Mesenchymal stem cell (in vitro differentiated cells and primary cell): ENCODE results near the gene RMI2.

Source experiments
- DNase-seq: peaks from one replicate; pipeline ENCODE4 v3.0.0-alpha.2; 2013
- H2AFZ ChIP-seq: one replicate; pipeline ENCODE4 v1.6.1; 2013; ENCODE audit warnings: low read depth, mild to moderate bottlenecking, control low read depth, inconsistent platforms, low read length, moderate library complexity
- H2AK5ac ChIP-seq: 2 replicates; pipeline ENCODE4 v1.6.1; 2013; ENCODE audit warnings: low read length, moderate library complexity, mild to moderate bottlenecking, inconsistent platforms; ENCODE audit not compliant: severe bottlenecking
- H2BK120ac ChIP-seq: one replicate; pipeline ENCODE4 v1.6.1; 2013; ENCODE audit warnings: low read depth, mild to moderate bottlenecking, inconsistent platforms, low read length, moderate library complexity
- H2BK12ac ChIP-seq, 2 experiments: one replicate each; pipeline ENCODE4 v1.6.1; 2013; ENCODE audit warnings: inconsistent platforms in 2 of 2, low read length in 2 of 2, mild to moderate bottlenecking in 2 of 2, moderate library complexity in 2 of 2, control low read depth in 1 of 2
- H2BK15ac ChIP-seq: one replicate; pipeline ENCODE4 v1.6.1; 2013; ENCODE audit warnings: mild to moderate bottlenecking, low read depth, inconsistent platforms; ENCODE audit not compliant: poor library complexity, severe bottlenecking
- H2BK5ac ChIP-seq: 2 replicates; pipeline ENCODE4 v1.6.1; 2013; ENCODE audit warnings: low read depth, mild to moderate bottlenecking, low read length, control low read depth, inconsistent platforms; ENCODE audit not compliant: poor library complexity, severe bottlenecking
- H3K14ac ChIP-seq, 2 experiments: one replicate each; pipeline ENCODE4 v1.6.1; 2013; ENCODE audit warnings: inconsistent platforms in 2 of 2, low read length in 2 of 2, control low read depth in 1 of 2, mild to moderate bottlenecking in 1 of 2, moderate library complexity in 1 of 2
- H3K18ac ChIP-seq, 2 experiments: one replicate each; pipeline ENCODE4 v1.6.1; 2013; ENCODE audit warnings: inconsistent platforms in 2 of 2, low read length in 2 of 2, control low read depth in 1 of 2, low read depth in 1 of 2, mild to moderate bottlenecking in 1 of 2
- H3K23ac ChIP-seq, 2 experiments: one replicate each; pipeline ENCODE4 v1.6.1; 2013; ENCODE audit warnings: inconsistent platforms in 2 of 2, low read length in 2 of 2, mild to moderate bottlenecking in 2 of 2, moderate library complexity in 2 of 2, control low read depth in 1 of 2
- H3K27ac ChIP-seq: 2 replicates; pipeline ENCODE4 v1.5.1; 2013; ENCODE audit warnings: mild to moderate bottlenecking, moderate library complexity, low read length, control low read depth, inconsistent platforms; ENCODE audit not compliant: poor library complexity, severe bottlenecking
- H3K27me3 ChIP-seq, 2 experiments: 2 replicates each; pipeline versions ENCODE4 v1.6.1 to v1.7.0; 2013; ENCODE audit warnings: low read length in 2 of 2, mild to moderate bottlenecking in 2 of 2, moderate library complexity in 2 of 2, control low read depth in 1 of 2, inconsistent platforms in 1 of 2; ENCODE audit not compliant: control insufficient read depth in 1 of 2, insufficient read depth in 1 of 2
- H3K36me3 ChIP-seq, 2 experiments: 2 replicates each; pipeline versions ENCODE4 v1.6.1 to v1.7.0; 2013; ENCODE audit warnings: low read length in 2 of 2, control low read depth in 1 of 2, inconsistent platforms in 1 of 2, low read depth in 1 of 2, mild to moderate bottlenecking in 1 of 2; ENCODE audit not compliant: insufficient read depth in 2 of 2, control insufficient read depth in 1 of 2
- H3K4ac ChIP-seq, 2 experiments: one replicate each; pipeline ENCODE4 v1.6.1; 2013; ENCODE audit warnings: inconsistent platforms in 2 of 2, low read length in 2 of 2, mild to moderate bottlenecking in 2 of 2, moderate library complexity in 2 of 2, control low read depth in 1 of 2, low read depth in 1 of 2
- H3K4me1 ChIP-seq: 2 replicates; pipeline ENCODE4 v1.6.1; 2013; ENCODE audit warnings: low read depth, low read length, control low read depth; ENCODE audit not compliant: control insufficient read depth, insufficient read depth
- H3K4me2 ChIP-seq: 2 replicates; pipeline ENCODE4 v1.6.1; 2013; ENCODE audit warnings: low read length, mild to moderate bottlenecking, inconsistent platforms; ENCODE audit not compliant: poor library complexity, severe bottlenecking
- H3K4me3 ChIP-seq, 2 experiments: 2 replicates each; pipeline versions ENCODE4 v1.5.1 to v1.7.0; 2013; ENCODE audit warnings: low read length in 2 of 2, mild to moderate bottlenecking in 2 of 2, control low read depth in 1 of 2, low read depth in 1 of 2; ENCODE audit not compliant: insufficient read depth in 1 of 2
- H3K79me1 ChIP-seq: replicated peaks from 2 replicates; pipeline ENCODE4 v1.6.1; 2013; ENCODE audit warnings: mild to moderate bottlenecking, control low read depth, low read length, inconsistent platforms; ENCODE audit not compliant: poor library complexity, severe bottlenecking
- H3K9ac ChIP-seq: 2 replicates; pipeline ENCODE4 v1.7.0; 2013; ENCODE audit warnings: mild to moderate bottlenecking, low read length, moderate library complexity
- H3K9me3 ChIP-seq: 2 replicates; pipeline ENCODE4 v1.7.0; 2013; ENCODE audit warnings: mild to moderate bottlenecking, low read length; ENCODE audit not compliant: control insufficient read depth
- H4K8ac ChIP-seq: one replicate; pipeline ENCODE4 v1.6.1; 2013; ENCODE audit warnings: inconsistent platforms, mild to moderate bottlenecking, low read length, moderate library complexity
- H4K91ac ChIP-seq: one replicate; pipeline ENCODE4 v1.6.1; 2013; ENCODE audit warnings: mild to moderate bottlenecking, low read length, inconsistent platforms
- WGBS: methylation state at CpG from one replicate; pipeline ENCODE4 v1.1.7; 2013; ENCODE audit warnings: mixed read lengths; 5-methylcytosine and 5-hydroxymethylcytosine counted together

The RMI2 gene

DNA sequence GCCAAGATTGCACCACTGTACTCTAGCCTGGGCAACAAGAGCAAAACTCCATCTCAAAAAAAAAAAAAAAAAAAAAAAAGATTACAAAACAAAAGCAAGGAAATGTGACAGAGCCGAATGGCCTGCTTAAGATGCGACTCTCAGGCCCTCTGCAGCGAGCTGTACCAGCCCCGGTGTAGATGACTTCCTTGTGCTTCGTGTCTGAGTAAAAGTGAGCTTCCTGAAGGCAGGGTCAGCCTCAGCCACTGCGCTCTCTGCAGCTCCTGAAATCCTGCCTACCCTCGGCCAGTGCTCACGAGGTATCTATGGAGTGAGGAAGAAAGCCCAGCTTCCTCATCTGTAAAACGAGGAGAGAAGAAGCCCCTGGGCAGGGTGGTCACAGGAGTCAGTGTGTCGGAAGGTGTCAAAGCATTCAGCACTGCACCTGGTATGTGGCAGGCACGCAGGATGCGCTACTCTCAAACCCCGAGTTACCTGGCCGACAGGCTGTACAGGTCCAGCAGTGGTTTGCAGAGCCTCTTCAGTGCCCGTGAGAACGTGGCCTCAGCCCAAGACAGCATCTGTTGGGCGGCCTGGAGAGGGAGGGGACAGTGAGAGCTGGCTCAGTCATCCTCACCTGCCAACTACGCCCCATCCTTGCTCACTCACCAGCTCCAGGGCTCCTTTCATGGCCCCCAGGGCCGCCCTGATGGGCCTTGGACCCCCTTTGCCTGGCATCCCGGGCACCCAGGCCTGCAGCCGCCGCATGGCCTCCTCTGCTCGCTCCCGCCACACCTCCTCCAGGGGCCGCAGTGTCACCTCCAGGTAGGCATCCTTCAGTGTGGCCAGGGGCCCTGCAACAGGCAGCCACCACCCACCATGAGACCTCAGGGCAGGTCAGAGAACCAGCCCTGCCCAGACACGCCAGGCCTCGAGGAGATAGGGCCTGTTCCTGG lies 44.6 kb downstream of the RMI2 start:
- no peaks in the 10 kb centered on the region for H3K9me3 ChIP-seq

DNA sequence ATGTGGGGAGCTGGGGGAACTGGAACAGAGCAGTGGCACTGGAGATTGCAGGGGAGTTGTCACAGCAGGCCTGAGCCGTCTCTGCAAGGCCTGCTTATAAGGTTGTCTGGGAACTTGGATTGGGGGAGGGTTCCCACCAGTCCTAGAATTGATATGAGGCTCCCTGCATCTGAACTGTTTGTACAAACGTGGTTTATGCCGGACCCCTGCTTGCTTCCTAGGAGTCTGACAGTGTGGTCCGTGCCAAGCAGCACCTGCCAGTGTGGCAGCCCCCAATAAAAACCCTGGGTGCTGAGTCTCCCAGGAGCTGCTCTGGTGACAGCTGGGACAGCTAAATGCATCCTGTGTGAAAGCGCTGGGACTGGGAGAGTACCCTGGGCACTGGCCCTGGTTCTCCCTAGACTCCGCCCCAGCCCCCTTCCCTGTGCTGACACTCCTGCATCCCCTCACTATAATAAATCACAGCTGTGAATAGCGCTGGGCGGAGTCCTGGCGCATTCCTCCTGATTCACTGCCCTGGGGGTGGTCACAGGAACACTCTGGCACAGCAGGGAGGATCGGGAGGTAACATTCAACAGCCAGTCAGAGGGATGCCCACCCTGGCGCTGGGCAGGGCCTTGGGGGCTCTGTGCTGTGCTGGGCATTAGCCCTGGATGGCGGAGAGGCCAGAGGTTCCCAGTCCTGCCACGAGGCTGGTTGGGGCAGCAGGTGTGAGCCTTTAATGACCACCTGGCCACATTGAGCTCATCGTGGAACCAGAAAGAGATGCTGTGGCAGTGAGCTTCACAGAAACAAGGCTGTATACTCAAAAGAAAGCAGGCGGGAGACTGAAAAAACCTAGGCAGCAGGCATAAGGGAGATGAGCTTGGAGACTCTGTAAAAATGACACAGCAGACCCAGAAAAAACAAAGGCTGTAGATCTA lies 45.6 kb downstream of the RMI2 start:
- Histone ChIP-seq H2AFZ (no peak overlapping the region), H3K4me1 (peaks cover 17% of the 10 kb centered on the region), H3K9me3 (no peaks in the 10 kb centered on the region), H3K36me3 (no peaks in the 10 kb centered on the region), H3K14ac (peak overlapping the region in 1 of 2 experiments; percentile 19), H3K23ac (no peak overlapping the region), H4K91ac (no peak overlapping the region), H4K8ac (no peak overlapping the region), H2BK120ac (no peak overlapping the region), H3K27ac (no peak overlapping the region), H3K4me3 (no peak overlapping the region), H3K79me1 (no peaks in the 10 kb centered on the region), H3K4ac (no peak overlapping the region), H2BK15ac (no peak overlapping the region), H2BK12ac (no peak overlapping the region), H3K27me3 (peaks cover 9 to 26% of the 10 kb centered on the region in 2 experiments), H2AK5ac (no peak overlapping the region), H3K9ac (no peak overlapping the region), H3K4me2 (no peak overlapping the region), H3K18ac (no peak overlapping the region), H2BK5ac (no peak overlapping the region)
- whole genome bisulfite sequencing: 50% methylated on average over 15 of the region's 15 CpGs
- DNase-seq: no peak

More for the DNA sequence above, 44.6 kb downstream of the RMI2 start:
- no peak overlapping the region for H2BK5ac ChIP-seq
- H2BK15ac ChIP-seq: no peak overlapping the region
- no peak overlapping the region for H2BK120ac ChIP-seq
- H4K8ac ChIP-seq: no peak overlapping the region
- H3K4me1 ChIP-seq: peaks cover 15% of the 10 kb centered on the region
- H3K27ac ChIP-seq: no peak overlapping the region
- H4K91ac ChIP-seq: no peak overlapping the region
- H3K23ac ChIP-seq: no peak overlapping the region
- no peak for DNase-seq
- H3K36me3 ChIP-seq: no peaks in the 10 kb centered on the region
- H2BK12ac ChIP-seq: no peak overlapping the region
- no peak overlapping the region for H3K4me2 ChIP-seq
- H3K14ac ChIP-seq: no peak overlapping the region
- 88% methylated on average over 27 of the region's 27 CpGs for WGBS
- no peak overlapping the region for H3K18ac ChIP-seq
- peaks cover 4 to 16% of the 10 kb centered on the region in 2 experiments for H3K27me3 ChIP-seq
- H2AFZ ChIP-seq: no peak overlapping the region
- H3K4ac ChIP-seq: no peak overlapping the region
- no peak overlapping the region for H3K4me3 ChIP-seq
- H2AK5ac ChIP-seq: no peak overlapping the region
- H3K79me1 ChIP-seq: no peaks in the 10 kb centered on the region
- no peak overlapping the region for H3K9ac ChIP-seq

GRCh38 chr16:11391576-11391975 lies 46.3 kb downstream of the RMI2 start:
- H2BK120ac ChIP-seq: no peak overlapping the region
- H4K91ac ChIP-seq: peak overlapping the region; percentile 29
- no peak overlapping the region for H2BK15ac ChIP-seq
- H2BK5ac ChIP-seq: no peak overlapping the region
- H3K18ac ChIP-seq: no peak overlapping the region
- no peaks in the 10 kb centered on the region for H3K36me3 ChIP-seq
- H3K4ac ChIP-seq: no peak overlapping the region
- H3K9me3 ChIP-seq: no peaks in the 10 kb centered on the region
- H3K4me1 ChIP-seq: peaks cover 20% of the 10 kb centered on the region
- H3K79me1 ChIP-seq: no peaks in the 10 kb centered on the region
- H3K14ac ChIP-seq: no peak overlapping the region
- H3K4me3 ChIP-seq: no peak overlapping the region
- peaks cover 7 to 27% of the 10 kb centered on the region in 2 experiments for H3K27me3 ChIP-seq
- no peak overlapping the region for H3K9ac ChIP-seq
- WGBS: 83% methylated on average over 11 of the region's 12 CpGs
- no peak overlapping the region for H2AFZ ChIP-seq
- H4K8ac ChIP-seq: no peak overlapping the region
- no peak overlapping the region for H2BK12ac ChIP-seq
- no peak overlapping the region for H3K23ac ChIP-seq
- no peak overlapping the region for H3K4me2 ChIP-seq
- no peak overlapping the region for H2AK5ac ChIP-seq
- no peak overlapping the region for H3K27ac ChIP-seq
- no peak for DNase-seq
